ENCODE data around the gene DPP4. TPM values are rescaled to one million over a fixed set of nuclear protein-coding genes. Genes with fewer than 3 reads are reported as not detected.
"Not testable (repeated sequence)": the region's sequence is repeated elsewhere in the genome, so short reads cannot be mapped to it uniquely, and the experiment has no call there.

Gene DPP4
- total and polyA plus RNA-seq, 9 donors = 6.3 to 20.2 (median 12.5) TPM

DNA sequence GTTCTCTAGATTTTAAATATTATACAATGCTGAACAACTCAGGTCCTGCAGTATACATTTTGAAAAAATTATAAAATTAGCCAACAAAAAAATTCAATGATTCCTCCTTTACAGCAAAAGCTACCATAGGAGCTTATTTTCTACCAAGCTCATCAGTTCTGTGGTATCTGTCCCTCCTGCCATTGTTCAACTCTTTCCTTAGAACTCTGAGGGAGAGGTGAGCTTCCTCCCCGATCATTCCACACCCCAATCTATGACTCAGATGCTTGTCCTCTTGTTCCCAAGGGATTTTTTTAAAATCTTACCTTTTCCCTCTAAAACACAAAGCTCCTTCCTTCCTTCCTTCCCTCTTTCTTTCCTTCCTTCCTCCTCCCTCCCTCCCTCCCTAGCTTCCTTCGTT lies 13.5 kb downstream of the DPP4 start:
- peaks cover 6% of the 10 kb centered on the region for H3K9me3 ChIP-seq (replicated peaks; ENCODE audit: control insufficient read depth, low read depth, low read length)
- no peak overlapping the region for H3K27ac ChIP-seq (ENCODE audit: low read length)
- WGBS (ENCODE audit: insufficient coverage) = 83% methylated on average over 2 of the region's 2 CpGs
- no peaks in the 10 kb centered on the region for H3K27me3 ChIP-seq (ENCODE audit: control insufficient read depth, insufficient read depth, low read length)
- H3K4me1 ChIP-seq (ENCODE audit: control insufficient read depth, insufficient read depth, low read length) = no peaks in the 10 kb centered on the region
- DNase-seq = no peak
- no peaks in the 10 kb centered on the region for H3K36me3 ChIP-seq (ENCODE audit: control insufficient read depth, insufficient read depth, low read length)
- no peak overlapping the region for H3K4me3 ChIP-seq (ENCODE audit: low read length)

DNA sequence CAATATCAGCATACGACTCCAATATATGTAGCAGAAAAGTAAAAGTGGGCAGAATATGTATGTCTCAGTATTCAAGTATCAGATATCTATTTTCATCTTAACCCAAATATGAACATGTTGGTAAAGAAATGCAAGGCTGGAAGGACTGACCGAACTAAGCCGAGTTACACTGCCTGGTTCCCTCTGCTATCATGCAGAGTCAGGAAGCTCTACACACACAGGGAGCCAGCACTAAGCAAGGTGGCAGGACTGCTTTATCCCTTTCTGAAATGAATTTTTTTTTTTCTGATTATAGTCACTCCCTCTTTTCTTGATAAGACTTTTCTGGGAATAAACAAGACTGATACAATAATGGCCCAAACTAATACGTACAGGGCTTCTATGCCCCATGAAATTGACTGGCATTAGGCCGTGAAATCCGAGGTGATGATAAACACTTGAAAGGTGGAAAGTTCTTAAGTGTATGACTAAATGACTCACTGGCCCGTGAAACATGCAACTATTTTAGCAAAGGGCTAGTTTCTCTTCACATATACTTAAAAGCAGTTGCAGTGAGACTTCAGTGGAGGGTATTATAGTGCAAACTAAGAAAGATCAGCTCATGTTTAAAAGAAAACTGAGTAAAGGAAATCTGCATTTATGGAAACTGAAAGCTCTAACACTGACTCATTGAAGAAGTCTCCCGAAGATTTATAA lies 14.9 kb downstream of the DPP4 start:
- H3K27me3 ChIP-seq (ENCODE audit: control insufficient read depth, insufficient read depth, low read length) = no peaks in the 10 kb centered on the region
- WGBS (ENCODE audit: insufficient coverage) = 100% methylated on average over 2 of the region's 8 CpGs
- H3K4me3 ChIP-seq (ENCODE audit: low read length) = no peak overlapping the region
- H3K9me3 ChIP-seq (replicated peaks; ENCODE audit: control insufficient read depth, low read depth, low read length) = peaks cover 6% of the 10 kb centered on the region
- no peaks in the 10 kb centered on the region for H3K4me1 ChIP-seq (ENCODE audit: control insufficient read depth, insufficient read depth, low read length)
- no peak overlapping the region for H3K27ac ChIP-seq (ENCODE audit: low read length)
- no peak for DNase-seq
- H3K36me3 ChIP-seq (ENCODE audit: control insufficient read depth, insufficient read depth, low read length) = no peaks in the 10 kb centered on the region

DNA sequence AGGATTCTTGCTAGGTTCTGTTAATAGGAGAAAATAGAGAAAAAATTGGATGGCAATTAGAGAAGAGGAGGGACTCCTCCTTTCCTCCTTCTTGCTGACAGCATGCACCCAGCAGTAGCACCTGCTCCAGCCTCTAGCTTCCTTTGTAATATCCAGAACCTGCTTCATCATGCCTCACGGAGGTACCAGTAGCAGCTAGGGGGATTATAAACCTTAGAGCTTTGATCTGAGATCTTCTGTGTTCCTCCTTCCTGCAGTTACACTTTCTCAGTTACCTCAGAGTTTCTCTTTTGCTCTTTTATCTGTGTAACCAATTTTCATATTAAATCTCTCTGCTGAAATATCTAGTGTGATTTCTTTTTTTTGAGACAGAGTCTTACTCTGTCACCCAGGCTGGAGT lies 16.6 kb downstream of the DPP4 start:
- no CpG with 5 or more reads among the region's 1 CpG for WGBS (ENCODE audit: insufficient coverage)
- no peaks in the 10 kb centered on the region for H3K27me3 ChIP-seq (ENCODE audit: control insufficient read depth, insufficient read depth, low read length)
- H3K9me3 ChIP-seq (replicated peaks; ENCODE audit: control insufficient read depth, low read depth, low read length) = peaks cover 6% of the 10 kb centered on the region
- no peak overlapping the region for H3K27ac ChIP-seq (ENCODE audit: low read length)
- no peak overlapping the region for H3K4me3 ChIP-seq (ENCODE audit: low read length)
- DNase-seq = no peak
- no peaks in the 10 kb centered on the region for H3K4me1 ChIP-seq (ENCODE audit: control insufficient read depth, insufficient read depth, low read length)
- H3K36me3 ChIP-seq (ENCODE audit: control insufficient read depth, insufficient read depth, low read length) = no peaks in the 10 kb centered on the region

DNA sequence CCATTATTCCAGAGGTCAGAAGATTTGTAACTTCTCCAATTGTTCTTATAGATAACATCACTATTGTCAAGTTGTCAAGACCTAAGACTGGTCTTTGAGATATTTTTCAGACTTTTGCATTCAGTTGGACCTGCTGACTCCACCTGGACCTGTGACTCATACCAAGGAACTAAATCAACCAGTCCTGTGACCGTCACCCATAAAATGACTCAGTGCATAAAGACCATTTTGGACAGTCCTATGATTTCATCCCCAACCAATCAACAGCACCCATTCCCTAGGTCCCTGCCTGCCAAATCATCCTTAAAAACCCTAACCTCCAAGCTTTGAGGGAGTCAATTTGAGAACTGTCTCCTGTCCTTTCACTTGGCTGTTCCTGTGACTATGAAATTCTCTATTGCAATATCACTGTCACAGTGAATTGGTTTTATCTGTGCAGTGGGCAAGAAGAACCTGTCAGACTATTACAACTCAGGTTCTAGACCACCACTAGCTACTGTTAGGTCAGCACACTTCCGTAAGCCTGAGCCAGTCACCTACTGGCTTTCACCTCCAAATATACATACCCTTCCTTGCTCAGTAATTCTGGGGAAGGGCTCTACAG lies 17.1 kb downstream of the DPP4 start:
- 45% methylated on average over 1 of the region's 2 CpGs for WGBS (ENCODE audit: insufficient coverage)
- DNase-seq = no peak
- no peaks in the 10 kb centered on the region for H3K4me1 ChIP-seq (ENCODE audit: control insufficient read depth, insufficient read depth, low read length)

DNA sequence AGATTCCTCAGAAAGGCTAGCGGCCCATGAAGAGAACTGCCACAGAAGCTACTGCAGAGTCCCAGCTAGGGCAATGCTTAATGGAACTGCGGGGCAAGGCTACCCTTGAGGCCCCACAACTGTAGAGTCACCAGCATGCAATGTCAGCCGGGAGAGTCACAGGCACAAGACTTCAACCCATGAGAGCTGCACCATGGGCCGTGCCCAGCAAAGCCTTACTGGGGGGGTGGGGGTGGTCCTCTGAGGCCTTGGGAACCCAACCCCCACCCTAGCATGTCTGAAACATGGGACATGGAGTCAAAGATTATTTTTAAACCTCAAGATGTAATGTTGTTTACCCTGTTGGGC lies 20.2 kb downstream of the DPP4 start:
- no peaks in the 10 kb centered on the region for H3K27me3 ChIP-seq (ENCODE audit: control insufficient read depth, insufficient read depth, low read length)
- no peak overlapping the region for H3K27ac ChIP-seq (ENCODE audit: low read length)
- DNase-seq = no peak
- WGBS (ENCODE audit: insufficient coverage) = 100% methylated on average over 2 of the region's 4 CpGs
- H3K4me1 ChIP-seq (ENCODE audit: control insufficient read depth, insufficient read depth, low read length) = no peaks in the 10 kb centered on the region
- H3K36me3 ChIP-seq (ENCODE audit: control insufficient read depth, insufficient read depth, low read length) = no peaks in the 10 kb centered on the region
- H3K9me3 ChIP-seq (replicated peaks; ENCODE audit: control insufficient read depth, low read depth, low read length) = peaks cover 6% of the 10 kb centered on the region
- no peak overlapping the region for H3K4me3 ChIP-seq (ENCODE audit: low read length)

More for the DNA sequence above, 17.1 kb downstream of the DPP4 start:
- Histone ChIP-seq H3K9me3 (replicated peaks; ENCODE audit: control insufficient read depth, low read depth, low read length) (peaks cover 6% of the 10 kb centered on the region), H3K27ac (ENCODE audit: low read length) (no peak overlapping the region), H3K27me3 (ENCODE audit: control insufficient read depth, insufficient read depth, low read length) (no peaks in the 10 kb centered on the region), H3K4me3 (ENCODE audit: low read length) (no peak overlapping the region), H3K36me3 (ENCODE audit: control insufficient read depth, insufficient read depth, low read length) (no peaks in the 10 kb centered on the region)

DNA sequence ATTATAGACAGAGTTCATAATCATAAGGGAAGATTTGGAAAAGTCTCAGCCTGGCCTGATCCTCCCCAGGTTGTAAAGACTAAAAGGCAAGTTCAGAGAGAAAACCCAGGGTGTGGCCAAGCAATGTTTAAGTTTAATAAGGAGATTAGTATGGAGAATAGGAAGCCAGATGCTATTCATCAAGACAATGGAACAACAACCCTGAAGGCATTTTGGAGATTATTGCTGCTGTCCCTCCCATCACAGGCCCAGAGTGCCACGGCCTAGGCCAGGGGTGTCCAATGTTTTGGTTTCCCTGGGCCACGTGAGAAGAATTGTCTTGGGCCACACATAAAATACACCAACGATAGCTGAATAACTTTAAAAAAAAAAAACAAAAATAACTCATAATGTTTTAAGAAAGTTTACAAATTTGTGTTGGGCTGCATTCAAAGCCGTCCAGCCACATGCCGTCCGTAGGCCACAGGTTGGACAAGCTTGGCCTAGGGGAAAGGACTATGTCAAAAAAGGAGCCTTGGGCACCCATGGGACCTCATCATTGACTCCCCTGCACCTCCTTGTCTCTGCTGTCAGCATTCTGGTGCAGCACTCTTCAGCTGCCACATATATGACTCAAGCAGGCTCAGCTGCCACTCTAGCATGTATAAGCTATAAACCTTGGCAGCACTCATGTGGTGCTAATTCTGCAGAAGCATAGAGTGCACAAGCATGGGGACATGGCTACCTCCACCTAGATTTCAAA lies 20.8 kb downstream of the DPP4 start:
- 92% methylated on average over 3 of the region's 6 CpGs for WGBS (ENCODE audit: insufficient coverage)

DNA sequence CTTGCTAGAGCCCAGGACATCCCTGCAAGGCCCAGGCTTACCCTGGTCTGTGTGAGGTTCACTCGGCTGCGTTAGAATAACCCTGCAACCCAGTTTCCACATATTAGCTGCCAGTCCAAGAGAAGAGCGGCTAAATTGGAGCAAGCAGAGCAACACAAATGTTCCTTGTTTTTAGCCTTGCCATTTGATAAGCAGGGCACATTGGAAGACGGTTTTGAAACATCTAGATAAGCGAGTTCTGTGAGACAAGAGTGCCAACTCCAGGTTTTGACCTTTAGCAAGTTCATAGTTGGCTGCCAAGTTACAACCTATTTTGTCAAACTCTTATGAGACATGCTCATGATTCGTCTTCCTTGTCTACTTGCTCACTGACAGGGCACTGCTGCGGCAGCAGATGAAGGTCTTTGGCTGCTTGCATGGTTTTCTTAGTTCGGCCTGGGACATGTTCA lies 23.5 kb downstream of the DPP4 start:
- no peak for DNase-seq
- WGBS (ENCODE audit: insufficient coverage) = 95% methylated on average over 7 of the region's 8 CpGs
- no peak overlapping the region for H3K4me3 ChIP-seq (ENCODE audit: low read length)
- no peak overlapping the region for H3K27ac ChIP-seq (ENCODE audit: low read length)
- H3K27me3 ChIP-seq (ENCODE audit: control insufficient read depth, insufficient read depth, low read length) = no peaks in the 10 kb centered on the region
- H3K4me1 ChIP-seq (ENCODE audit: control insufficient read depth, insufficient read depth, low read length) = no peaks in the 10 kb centered on the region
- no peaks in the 10 kb centered on the region for H3K9me3 ChIP-seq (replicated peaks; ENCODE audit: control insufficient read depth, low read depth, low read length)
- no peaks in the 10 kb centered on the region for H3K36me3 ChIP-seq (ENCODE audit: control insufficient read depth, insufficient read depth, low read length)

More for the DNA sequence above, 20.8 kb downstream of the DPP4 start:
- no peak for DNase-seq
- Histone ChIP-seq H3K4me1 (ENCODE audit: control insufficient read depth, insufficient read depth, low read length) (no peaks in the 10 kb centered on the region), H3K9me3 (replicated peaks; ENCODE audit: control insufficient read depth, low read depth, low read length) (peaks cover 6% of the 10 kb centered on the region), H3K36me3 (ENCODE audit: control insufficient read depth, insufficient read depth, low read length) (no peaks in the 10 kb centered on the region), H3K27ac (ENCODE audit: low read length) (no peak overlapping the region), H3K4me3 (ENCODE audit: low read length) (no peak overlapping the region), H3K27me3 (ENCODE audit: control insufficient read depth, insufficient read depth, low read length) (no peaks in the 10 kb centered on the region)

DNA sequence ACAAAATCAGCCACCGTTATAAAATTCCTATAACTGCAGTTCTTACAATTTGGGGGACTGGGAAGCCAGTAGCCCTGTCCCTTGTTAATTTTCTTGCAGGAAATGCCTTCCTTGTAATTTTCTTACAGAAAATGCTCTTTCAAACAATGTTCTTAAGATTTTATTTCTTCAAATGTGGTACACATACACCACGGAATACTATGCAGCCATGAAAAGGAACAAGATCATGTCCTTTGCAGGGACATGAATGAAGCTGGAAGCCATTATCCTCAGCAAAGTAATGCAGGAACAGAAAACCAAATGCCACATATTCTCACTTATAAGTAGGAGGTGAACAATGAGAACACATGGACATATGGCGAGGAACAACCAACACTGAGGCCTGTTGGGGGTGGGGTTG lies 24.9 kb downstream of the DPP4 start:
- H3K9me3 ChIP-seq (replicated peaks; ENCODE audit: control insufficient read depth, low read depth, low read length); H3K27me3 ChIP-seq (ENCODE audit: control insufficient read depth, insufficient read depth, low read length); H3K4me3 ChIP-seq (ENCODE audit: low read length); H3K27ac ChIP-seq (ENCODE audit: low read length); H3K4me1 ChIP-seq (ENCODE audit: control insufficient read depth, insufficient read depth, low read length); DNase-seq; H3K36me3 ChIP-seq (ENCODE audit: control insufficient read depth, insufficient read depth, low read length): not testable (repeated sequence)
- 100% methylated on average over 1 of the region's 3 CpGs for WGBS (ENCODE audit: insufficient coverage)

DNA sequence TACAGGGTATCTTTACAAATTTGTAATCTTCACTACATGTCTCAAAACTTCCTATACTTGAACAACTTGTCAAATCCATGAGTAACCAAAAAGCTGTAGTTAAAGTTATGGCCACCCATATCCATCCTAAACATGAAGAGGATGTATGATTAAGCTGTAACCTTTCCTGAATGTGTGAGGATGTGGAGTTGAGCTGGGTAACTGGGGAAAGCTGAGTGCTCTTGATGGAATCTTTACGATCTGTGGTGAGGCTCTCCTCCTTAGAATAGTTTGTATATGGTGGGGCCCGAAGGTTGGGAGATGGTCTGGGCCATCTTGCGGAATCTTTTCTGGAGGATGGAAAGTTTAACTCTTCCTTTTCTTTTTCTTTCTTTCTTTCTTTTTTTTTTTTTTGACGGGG lies 29.4 kb downstream of the DPP4 start:
- no peak overlapping the region for H3K4me3 ChIP-seq (ENCODE audit: low read length)
- H3K4me1 ChIP-seq (ENCODE audit: control insufficient read depth, insufficient read depth, low read length) = no peaks in the 10 kb centered on the region
- no peak overlapping the region for H3K27ac ChIP-seq (ENCODE audit: low read length)
- no peak for DNase-seq
- H3K9me3 ChIP-seq (replicated peaks; ENCODE audit: control insufficient read depth, low read depth, low read length) = no peaks in the 10 kb centered on the region
- H3K27me3 ChIP-seq (ENCODE audit: control insufficient read depth, insufficient read depth, low read length) = no peaks in the 10 kb centered on the region
- 80% methylated on average over 1 of the region's 4 CpGs for WGBS (ENCODE audit: insufficient coverage)
- H3K36me3 ChIP-seq (ENCODE audit: control insufficient read depth, insufficient read depth, low read length) = no peaks in the 10 kb centered on the region

DNA sequence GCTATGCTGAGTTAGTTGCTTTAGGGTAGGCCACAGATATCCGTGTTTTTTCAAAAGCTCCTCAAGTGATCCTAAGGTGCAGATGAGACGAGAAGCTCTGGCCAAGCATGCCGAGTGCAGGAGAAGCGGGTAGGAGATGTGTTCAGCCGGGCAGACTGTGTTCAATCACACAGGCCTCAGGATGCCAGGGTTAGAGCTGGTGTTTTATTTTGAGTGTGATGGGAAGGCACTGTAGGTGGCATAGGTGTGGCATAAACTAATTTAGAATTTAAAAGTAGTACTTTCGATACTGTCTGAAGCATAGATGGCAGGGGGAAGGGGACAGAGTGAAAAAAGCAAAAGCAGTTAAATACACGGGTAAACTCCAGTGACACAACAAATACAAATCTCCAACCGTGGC lies 30.9 kb downstream of the DPP4 start:
- Histone ChIP-seq H3K4me1 (ENCODE audit: control insufficient read depth, insufficient read depth, low read length) (no peaks in the 10 kb centered on the region), H3K36me3 (ENCODE audit: control insufficient read depth, insufficient read depth, low read length) (no peaks in the 10 kb centered on the region), H3K4me3 (ENCODE audit: low read length) (no peak overlapping the region), H3K9me3 (replicated peaks; ENCODE audit: control insufficient read depth, low read depth, low read length) (no peaks in the 10 kb centered on the region), H3K27me3 (ENCODE audit: control insufficient read depth, insufficient read depth, low read length) (no peaks in the 10 kb centered on the region), H3K27ac (ENCODE audit: low read length) (no peak overlapping the region)
- DNase-seq = no peak
- 95% methylated on average over 5 of the region's 8 CpGs for WGBS (ENCODE audit: insufficient coverage)

Data from muscle of leg (tissue), 11 donors.